RWPE1 (cell line): ENCODE results near the gene CXorf66.

Experiments used
- CTCF ChIA-PET: fragments of 350-600 bp; sonication (Branson Sonifier 250); formaldehyde crosslinking; extraction: SDS; loops from one replicate; lab custom pipeline; 2021; lab: Yijun Ruan, JAX
- POLR2A ChIA-PET: fragments of 400-600 bp; formaldehyde crosslinking; extraction: SDS; loops from one replicate; lab custom pipeline; 2020; ENCODE audit warnings: antibody characterized with exemption; ENCODE audit not compliant: low non-redundant PET; lab: Yijun Ruan, JAX
- DNase-seq: peaks from one replicate; pipeline ENCODE4 v3.0.0; 2012; ENCODE audit warnings: low spot score
- H3K27ac ChIP-seq: fragments of 450-650 bp; 2 replicates; pipeline ENCODE4 v1.5.1; 2017
- CTCF ChIP-seq: fragments of 450-650 bp; conservative IDR thresholded peaks from 2 replicates; pipeline ENCODE4 v1.5.1; 2017; ENCODE audit warnings: low read depth, mild to moderate bottlenecking

Gene CXorf66

GRCh38 chrX:139933904-139934303 is 31.4 kb downstream of the CXorf66 start:
- CTCF ChIA-PET: no interaction called here

GRCh38 chrX:139932901-139933796 is 32.2 kb downstream of the CXorf66 start, which contains the start of gene ATP11C:
TSS of gene ATP11C (minus strand) at chrX:139933053. CDS start at chrX:139932042, 1,011 bp downstream.
- peak; percentile 83 for DNase-seq
- ChIA-PET POLR2A (no interaction called here), CTCF (no interaction called here)
- peak within 1 kb of the TSS; percentile 94 for H3K27ac ChIP-seq
- TF ChIP-seq CTCF: no peak

More at GRCh38 chrX:139933904-139934303, 31.4 kb downstream of the CXorf66 start:
- no peak for TF ChIP-seq CTCF
- POLR2A ChIA-PET: no interaction called here
- DNase-seq: no peak
- peak overlapping the region; percentile 94 for H3K27ac ChIP-seq

- peak overlapping the region; percentile 94 for H3K27ac ChIP-seq
- CTCF ChIA-PET: no interaction called here
- POLR2A ChIA-PET: no interaction called here
- peak; percentile 18 for DNase-seq
- no peak for TF ChIP-seq CTCF
Measured at GRCh38 chrX:139932073-139932900, 33.0 kb downstream of the CXorf66 start.

GRCh38 chrX:139931646-139932072 is 33.7 kb downstream of the CXorf66 start:
- no peak for TF ChIP-seq CTCF
- no peak for DNase-seq
- ChIA-PET POLR2A (no interaction called here), CTCF (no interaction called here)
- H3K27ac ChIP-seq: peak overlapping the region; percentile 94

GRCh38 chrX:139930916-139931645 is 34.2 kb downstream of the CXorf66 start:
- ChIA-PET POLR2A (no interaction called here), CTCF (no interaction called here)
- peak; percentile 1 for DNase-seq
- no peak for TF ChIP-seq CTCF
- H3K27ac ChIP-seq: peak overlapping the region; percentile 94
